ENCODE results near the gene LEP.

Gene LEP

DNA sequence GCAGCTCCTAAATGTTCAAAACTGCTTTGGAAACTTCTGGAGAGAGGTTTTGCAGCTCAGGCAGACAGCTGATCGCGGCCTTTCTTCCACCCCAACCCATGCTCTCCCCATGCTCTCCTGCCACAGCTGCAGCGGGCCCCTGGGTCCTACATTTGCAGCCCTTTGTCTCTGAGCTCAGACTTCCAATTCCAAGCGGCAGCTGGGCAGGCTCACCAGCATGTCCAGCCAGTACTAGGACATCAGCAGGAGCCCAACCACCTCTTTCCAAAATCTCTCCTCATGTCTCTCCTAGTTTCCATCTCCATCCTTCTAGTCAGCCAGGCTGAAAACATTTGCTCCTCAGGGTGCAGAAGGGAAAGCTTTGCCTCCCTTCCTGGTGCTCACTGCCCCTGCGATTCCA is 6.0 kb downstream of the LEP start:
- DNase-seq (ENCODE audit: low read depth) = no peak

GRCh38 chr7:128247640-128248194 is 6.6 kb downstream of the LEP start:
- no peak for DNase-seq (ENCODE audit: low read depth)

DNA sequence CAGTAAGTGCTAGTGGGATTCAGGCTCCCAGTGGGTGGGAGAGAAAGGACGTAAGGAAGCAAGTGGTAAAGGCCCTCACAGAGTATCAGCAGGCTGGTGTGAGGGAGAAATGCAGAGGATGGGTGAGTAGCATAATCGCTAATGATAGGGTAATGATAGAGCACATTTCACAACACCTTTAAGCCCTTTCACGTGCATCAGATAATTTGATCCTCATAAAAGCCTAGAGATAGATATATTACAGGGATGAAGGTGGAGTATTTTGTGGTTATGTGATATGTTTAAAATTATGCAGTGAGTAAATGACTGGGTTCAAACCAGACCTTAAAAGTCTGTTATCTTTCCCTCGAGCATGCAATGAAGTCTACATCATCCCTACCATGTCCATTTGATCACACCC is 10.3 kb downstream of the LEP start:
- no peak for DNase-seq (ENCODE audit: low read depth)

DNA sequence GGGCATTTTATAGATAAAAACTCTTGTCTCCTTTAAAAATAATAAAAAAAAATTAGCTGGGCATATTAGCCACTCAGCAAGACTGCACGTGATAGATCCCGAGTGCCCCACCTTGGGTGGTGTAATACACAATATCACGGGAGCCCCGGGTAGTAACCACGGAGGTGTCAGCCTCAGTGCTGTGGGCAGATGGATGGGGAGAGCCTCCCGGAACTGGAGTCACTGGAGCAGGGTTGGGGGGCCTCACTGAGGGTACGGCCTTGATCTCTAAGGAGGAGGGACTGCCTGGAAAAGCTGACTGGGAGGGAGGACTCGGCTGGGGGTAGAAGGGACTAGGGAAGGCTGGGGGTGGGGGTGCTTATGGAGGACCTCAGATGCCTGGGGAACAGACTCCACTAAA is 12.6 kb downstream of the LEP start:
- DNase-seq (ENCODE audit: low read depth) = no peak

- DNase-seq (ENCODE audit: low read depth) = no peak
These were observed 13.4 kb downstream of the LEP start for GRCh38 chr7:128254470-128254869.

DNA sequence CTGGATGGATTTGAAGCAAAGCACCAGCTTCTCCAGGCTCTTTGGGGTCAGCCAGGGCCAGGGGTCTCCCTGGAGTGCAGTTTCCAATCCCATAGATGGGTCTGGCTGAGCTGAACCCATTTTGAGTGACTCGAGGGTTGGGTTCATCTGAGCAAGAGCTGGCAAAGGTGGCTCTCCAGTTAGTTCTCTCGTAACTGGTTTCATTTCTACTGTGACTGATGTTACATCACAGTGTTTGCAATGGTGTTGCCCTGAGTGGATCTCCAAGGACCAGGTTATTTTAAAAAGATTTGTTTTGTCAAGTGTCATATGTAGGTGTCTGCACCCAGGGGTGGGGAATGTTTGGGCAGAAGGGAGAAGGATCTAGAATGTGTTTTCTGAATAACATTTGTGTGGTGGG is 14.2 kb downstream of the LEP start:
- DNase-seq (ENCODE audit: low read depth) = no peak

DNA sequence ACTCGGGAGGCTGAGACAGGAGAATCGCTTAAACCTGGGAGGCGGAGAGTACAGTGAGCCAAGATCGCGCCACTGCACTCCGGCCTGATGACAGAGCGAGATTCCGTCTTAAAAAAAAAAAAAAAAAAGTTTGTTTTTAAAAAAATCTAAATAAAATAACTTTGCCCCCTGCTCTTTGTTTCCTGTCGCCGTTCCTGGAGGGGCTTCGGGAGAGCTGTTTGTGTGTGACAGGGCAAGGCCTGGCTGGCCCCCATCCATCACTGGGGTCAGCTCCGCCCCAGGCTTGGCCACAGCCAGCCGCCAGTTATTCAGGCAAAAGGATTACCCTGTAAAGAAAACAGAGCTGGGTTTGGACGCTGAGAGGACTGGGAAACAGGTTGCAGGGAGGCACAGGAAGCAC is 16.4 kb downstream of the LEP start:
- DNase-seq (ENCODE audit: low read depth) = no peak

GRCh38 chr7:128259131-128260061 is 18.3 kb downstream of the LEP start:
- no peak for DNase-seq (ENCODE audit: low read depth)

GRCh38 chr7:128260069-128260795 is 19.2 kb downstream of the LEP start:
- DNase-seq (ENCODE audit: low read depth) = no peak

- no peak for DNase-seq (ENCODE audit: low read depth)
These were observed 21.4 kb downstream of the LEP start for GRCh38 chr7:128262273-128263028.

- DNase-seq (ENCODE audit: low read depth) = no peak
These were observed 22.3 kb downstream of the LEP start for GRCh38 chr7:128263420-128263819.

- no peak for DNase-seq (ENCODE audit: low read depth)
These were observed 23.4 kb downstream of the LEP start for GRCh38 chr7:128264477-128264876.

GRCh38 chr7:128265156-128265905 is 24.3 kb downstream of the LEP start:
- DNase-seq (ENCODE audit: low read depth) = no peak

DNA sequence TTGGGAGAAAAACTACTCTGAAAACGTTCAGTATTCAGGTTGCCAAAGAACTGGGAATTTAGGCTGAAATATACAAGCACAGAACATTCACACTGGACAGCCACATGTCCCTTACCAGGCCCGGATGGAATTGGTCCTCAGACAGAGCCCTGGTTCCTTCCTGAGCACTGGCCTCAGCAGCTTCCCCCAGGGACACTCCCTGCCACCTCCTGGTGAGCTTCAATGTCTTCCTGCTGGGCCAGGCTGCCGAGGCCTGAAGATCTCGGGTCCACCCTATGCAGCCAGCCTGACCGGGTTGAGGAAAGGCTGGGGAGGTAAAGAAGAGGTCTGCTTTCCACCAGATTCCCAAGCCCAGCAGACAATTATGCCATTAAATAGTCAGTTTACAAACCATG is 24.8 kb downstream of the LEP start:
- DNase-seq (ENCODE audit: low read depth) = no peak

DNA sequence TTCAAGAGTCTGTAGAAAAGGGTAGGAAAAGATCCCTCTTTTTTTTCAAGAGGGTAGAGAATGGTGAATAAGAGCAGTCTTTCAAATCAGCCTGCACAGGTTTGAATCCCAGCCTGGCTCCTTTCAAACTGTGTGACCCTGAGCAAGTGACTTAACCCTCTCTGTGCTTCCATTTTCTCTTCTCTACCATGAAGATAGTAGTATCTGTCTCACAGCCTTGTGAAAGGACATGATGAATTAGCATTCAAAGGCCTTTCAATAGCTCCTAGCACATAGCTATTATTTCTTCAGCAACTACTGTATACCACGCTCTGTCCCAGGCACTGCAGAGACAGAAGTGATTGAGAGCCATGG is 25.4 kb downstream of the LEP start:
- DNase-seq (ENCODE audit: low read depth) = no peak

DNA sequence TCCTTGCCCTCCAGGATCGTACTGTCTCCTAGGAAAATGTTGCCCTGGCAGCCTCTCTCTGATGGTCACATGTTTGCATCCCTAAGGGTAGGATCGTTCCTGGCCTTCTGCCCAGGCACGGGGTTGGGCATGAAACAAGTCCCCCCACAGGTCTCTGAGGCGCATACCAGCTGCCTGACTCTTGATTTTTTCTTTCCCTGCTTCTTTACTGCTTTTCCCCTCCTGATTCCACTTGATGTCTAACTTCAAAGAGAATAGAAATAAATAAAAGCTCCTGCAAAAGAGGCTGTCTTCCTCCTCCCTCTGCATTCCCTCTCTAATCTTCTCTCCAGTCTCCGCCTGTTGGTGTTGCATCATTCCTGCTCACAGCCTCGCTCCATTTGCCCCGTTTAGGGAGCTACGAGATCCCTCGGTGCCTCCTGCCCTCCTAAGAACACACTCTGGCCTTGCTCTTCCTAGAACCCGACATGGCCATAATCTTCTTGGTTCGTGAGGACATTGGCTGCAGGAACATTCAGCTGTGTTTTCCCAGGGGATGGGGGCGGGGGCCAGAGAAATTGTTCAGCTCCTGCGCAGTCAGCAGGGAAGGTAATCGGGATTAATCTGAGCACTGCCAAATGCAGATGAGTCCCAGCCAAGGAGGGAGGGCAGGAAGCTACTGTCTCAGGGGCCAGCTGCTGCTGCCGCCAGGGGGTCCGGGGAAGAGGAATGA is 26.0 kb downstream of the LEP start:
- no peak for DNase-seq (ENCODE audit: low read depth)

- DNase-seq (ENCODE audit: low read depth) = no peak
These were observed 26.5 kb downstream of the LEP start for GRCh38 chr7:128267595-128267924.

GRCh38 chr7:128268233-128268632 is 27.2 kb downstream of the LEP start:
- DNase-seq (ENCODE audit: low read depth) = no peak

- DNase-seq (ENCODE audit: low read depth) = no peak
These were observed 29.8 kb downstream of the LEP start for GRCh38 chr7:128270826-128271272.

GRCh38 chr7:128271471-128271941 is 30.4 kb downstream of the LEP start:
- no peak for DNase-seq (ENCODE audit: low read depth)

GRCh38 chr7:128271942-128272481 is 30.9 kb downstream of the LEP start:
- DNase-seq (ENCODE audit: low read depth) = no peak
